H1 (cell line): ENCODE data around the gene ASPRV1. TPM values are rescaled to one million over a fixed set of nuclear protein-coding genes. Genes with fewer than 3 reads are reported as not detected.

ENCODE experiments used
- CTCF ChIA-PET: fragments of 300-600 bp; sonication (Branson Sonifier 250); formaldehyde crosslinking; loops from one replicate; lab custom pipeline; 2021; ENCODE audit not compliant: partially characterized antibody; lab: Charles Lee
- POLR2A ChIA-PET: fragments of 300-600 bp; sonication (Branson Sonifier 250); formaldehyde crosslinking; loops from one replicate; lab custom pipeline; 2021; ENCODE audit warnings: inconsistent platforms; ENCODE audit not compliant: partially characterized antibody; lab: Charles Lee
- DNase-seq, 2 experiments: peaks; one replicate each; pipeline versions ENCODE4 v3.0.0 to v3.0.0-alpha.2; 2010 to 2022; ENCODE audit warnings: low spot score in 2 of 2, low read depth in 1 of 2, mixed read lengths in 1 of 2
- FAIRE-seq: peaks from 2 replicates; lab custom pipeline; 2011; peaks lifted over from hg19 to GRCh38; lab: Jason Lieb, UNC
- H2AFZ ChIP-seq: 2 replicates; pipeline ENCODE4 v1.8.1; 2012; ENCODE audit warnings: low read length, inconsistent platforms
- H2AK5ac ChIP-seq: 2 replicates; pipeline ENCODE4 v1.6.1; 2013; ENCODE audit warnings: low read depth, low read length
- H2BK120ac ChIP-seq: replicated peaks from 2 replicates; pipeline ENCODE3; 2013; ENCODE audit warnings: low read depth, low read length, inconsistent platforms
- H2BK12ac ChIP-seq: 2 replicates; pipeline ENCODE4 v1.6.1; 2013; ENCODE audit warnings: low read depth, low read length
- H2BK15ac ChIP-seq: 2 replicates; pipeline ENCODE4 v1.6.1; 2013; ENCODE audit warnings: low read length
- H2BK20ac ChIP-seq: 2 replicates; pipeline ENCODE4 v1.6.1; 2013; ENCODE audit warnings: low read length
- H2BK5ac ChIP-seq: 2 replicates; pipeline ENCODE4 v1.6.1; 2013; ENCODE audit warnings: low read depth, low read length
- H3K14ac ChIP-seq: 2 replicates; pipeline ENCODE4 v1.6.1; 2013; ENCODE audit warnings: inconsistent platforms; ENCODE audit not compliant: insufficient read length
- H3K18ac ChIP-seq: 2 replicates; pipeline ENCODE4 v1.6.1; 2013; ENCODE audit warnings: low read length; ENCODE audit errors: extremely low read depth
- H3K23ac ChIP-seq: 2 replicates; pipeline ENCODE4 v1.6.1; 2013; ENCODE audit warnings: inconsistent platforms; ENCODE audit not compliant: insufficient read length
- H3K23me2 ChIP-seq: 2 replicates; pipeline ENCODE4 v1.6.1; 2013; ENCODE audit warnings: low read depth, low read length
- H3K27ac ChIP-seq: 2 replicates; pipeline ENCODE4 v1.6.1; 2011; ENCODE audit warnings: low read depth, low read length, inconsistent platforms
- H3K27me3 ChIP-seq, 4 experiments: replicated peaks in 1 of 4; 1 replicate in 1 of 4; 2 replicates in 3 of 4; pipeline versions ENCODE4 v1.6.1 to v1.8.1; 2011 to 2013; ENCODE audit warnings: low read length in 3 of 4, mild to moderate bottlenecking in 3 of 4, inconsistent platforms in 2 of 4, mixed read lengths in 2 of 4, moderate library complexity in 1 of 4; ENCODE audit not compliant: control insufficient read depth in 3 of 4, insufficient read depth in 3 of 4; ENCODE audit errors: extremely low read depth in 1 of 4
- H3K36me3 ChIP-seq, 4 experiments: 2 replicates each; pipeline versions ENCODE4 v1.6.1 to v1.8.1; 2011 to 2013; ENCODE audit warnings: mild to moderate bottlenecking in 4 of 4, low read length in 3 of 4, moderate library complexity in 2 of 4, control low read depth in 1 of 4, inconsistent platforms in 1 of 4; ENCODE audit not compliant: insufficient read depth in 4 of 4, control insufficient read depth in 2 of 4
- H3K4ac ChIP-seq: replicated peaks from 2 replicates; pipeline ENCODE3; 2013; ENCODE audit warnings: low read length, low read depth, mixed read lengths, inconsistent platforms; ENCODE audit not compliant: insufficient read length
- H3K4me1 ChIP-seq, 4 experiments: replicated peaks in 1 of 4; 1 replicate in 1 of 4; 2 replicates in 3 of 4; pipeline versions ENCODE4 v1.6.1 to v1.8.1; 2011 to 2013; ENCODE audit warnings: low read length in 3 of 4, inconsistent platforms in 2 of 4, mixed read lengths in 1 of 4; ENCODE audit not compliant: insufficient read depth in 4 of 4, control insufficient read depth in 3 of 4
- H3K4me2 ChIP-seq, 2 experiments: 2 replicates each; pipeline versions ENCODE4 v1.6.1 to v1.8.1; 2011 to 2013; ENCODE audit warnings: low read depth in 2 of 2, low read length in 2 of 2, control low read depth in 1 of 2, inconsistent platforms in 1 of 2, mild to moderate bottlenecking in 1 of 2; ENCODE audit not compliant: insufficient read depth in 1 of 2
- H3K4me3 ChIP-seq, 4 experiments: fragments of 200-600, 300-600 bp in 1 of 4; sonication (generic), shearing (Covaris generic), sonication (Bioruptor Twin) in 1 of 4; 2 replicates each; pipeline versions ENCODE4 v1.5.1 to v1.8.1; 2011 to 2016; ENCODE audit warnings: low read length in 4 of 4, low read depth in 3 of 4, control low read depth in 2 of 4, inconsistent platforms in 2 of 4, mild to moderate bottlenecking in 2 of 4, mixed read lengths in 1 of 4, moderate library complexity in 1 of 4; ENCODE audit not compliant: insufficient read depth in 2 of 4; ENCODE audit errors: extremely low read depth in 1 of 4
- H3K56ac ChIP-seq: replicated peaks from 2 replicates; pipeline ENCODE3; 2013; ENCODE audit warnings: low read depth, mild to moderate bottlenecking, mixed read lengths, low read length, inconsistent platforms; ENCODE audit not compliant: insufficient read length
- H3K79me1 ChIP-seq: 2 replicates; pipeline ENCODE4 v1.6.1; 2013; ENCODE audit warnings: low read depth, low read length, control low read depth
- H3K79me2 ChIP-seq, 2 experiments: 2 replicates each; pipeline versions ENCODE4 v1.6.1 to v1.8.1; 2012 to 2013; ENCODE audit warnings: low read length in 2 of 2, mild to moderate bottlenecking in 2 of 2, inconsistent platforms in 1 of 2; ENCODE audit not compliant: insufficient read depth in 2 of 2, control insufficient read depth in 1 of 2
- H3K9ac ChIP-seq, 4 experiments: replicated peaks in 1 of 4; 1 replicate in 1 of 4; 2 replicates in 3 of 4; pipeline versions ENCODE4 v1.6.1 to v1.8.1; 2011 to 2013; ENCODE audit warnings: low read depth in 3 of 4, low read length in 3 of 4, control low read depth in 2 of 4, mild to moderate bottlenecking in 2 of 4, moderate library complexity in 2 of 4, inconsistent platforms in 1 of 4; ENCODE audit errors: extremely low read depth in 1 of 4
- H3K9me3 ChIP-seq, 2 experiments: 2 replicates each; pipeline versions ENCODE4 v1.6.1 to v1.8.1; 2012 to 2013; ENCODE audit warnings: mild to moderate bottlenecking in 2 of 2, moderate library complexity in 2 of 2, control low read depth in 1 of 2, inconsistent platforms in 1 of 2, low read depth in 1 of 2, low read length in 1 of 2, mixed read lengths in 1 of 2; ENCODE audit not compliant: insufficient read depth in 2 of 2
- H4K20me1 ChIP-seq, 2 experiments: replicated peaks in 1 of 2; 2 replicates each; pipeline versions ENCODE3 to v1.8.1; 2011 to 2013; ENCODE audit warnings: inconsistent platforms in 2 of 2, low read length in 2 of 2, mild to moderate bottlenecking in 1 of 2; ENCODE audit not compliant: insufficient read depth in 2 of 2, control insufficient read depth in 1 of 2
- H4K5ac ChIP-seq: 2 replicates; pipeline ENCODE4 v1.6.1; 2013; ENCODE audit warnings: low read length, low read depth, mixed read lengths, inconsistent platforms; ENCODE audit not compliant: insufficient read length
- H4K8ac ChIP-seq: 2 replicates; pipeline ENCODE4 v1.8.0; 2013; ENCODE audit warnings: mild to moderate bottlenecking, moderate library complexity, low read length, inconsistent platforms; ENCODE audit not compliant: insufficient read depth; ENCODE audit errors: extremely low read depth
- H4K91ac ChIP-seq: replicated peaks from 2 replicates; pipeline ENCODE3; 2013; ENCODE audit warnings: low read length, mixed read lengths, inconsistent platforms; ENCODE audit not compliant: insufficient read length
- EZH2 ChIP-seq: fragments of 200-600 bp; sonication (generic); IDR thresholded peaks from 2 replicates; pipeline ENCODE4 v1.7.1; 2012; ENCODE audit warnings: low read depth, mild to moderate bottlenecking, moderate library complexity, low read length, inconsistent platforms; ENCODE audit not compliant: severe bottlenecking
- GTF2F1 ChIP-seq: IDR thresholded peaks from 2 replicates; pipeline ENCODE4 v1.6.1; 2012; ENCODE audit warnings: low read depth, low read length, improper control_type of control experiment, borderline replicate concordance
- POU5F1 ChIP-seq: IDR thresholded peaks from 2 replicates; pipeline ENCODE4 v1.6.1; 2011; ENCODE audit warnings: low read depth, mild to moderate bottlenecking, low read length, moderate library complexity
- SP1 ChIP-seq: IDR thresholded peaks from 2 replicates; pipeline ENCODE4 v1.6.1; 2011; ENCODE audit warnings: low read depth, low read length
- WGBS, 2 experiments: shearing (Covaris generic) in 1 of 2; methylation state at CpG; one replicate each; pipeline versions ENCODE4 v1.1.6 to v1.1.7; 2013 to 2015; ENCODE audit warnings: low lambda C conversion rate in 2 of 2, mixed read lengths in 2 of 2, inconsistent platforms in 1 of 2, low coverage in 1 of 2, missing lambda C conversion rate in 1 of 2; ENCODE audit not compliant: insufficient replicate concordance in 2 of 2, insufficient coverage in 1 of 2, insufficient read length in 1 of 2; ENCODE audit errors: extremely low coverage in 1 of 2, missing lambda C conversion rate in 1 of 2; 5-methylcytosine and 5-hydroxymethylcytosine counted together
- polyA plus RNA-seq, 7 experiments: library from polyadenylated mRNA; depleted of rRNA in 3 of 7; stranded (reverse) in 5 of 7; unstranded in 2 of 7; fragments of >200 nt in 5 of 7; fragments of 200-250 nt in 2 of 7; gene quantifications; 1 replicate in 5 of 7; 2 replicates in 1 of 7; 4 replicates in 1 of 7; pipeline versions ENCODE4 v1.2.1 to v1.2.3, GENCODE V29; 2011 to 2013; ENCODE audit warnings: missing spikeins in 2 of 7, mixed read lengths in 2 of 7
- total RNA-seq: library from RNA; stranded (reverse); fragmentation: NEBNext Ultra II Directional; extraction: Animal tissue kit (Norgen Biotek cat#: 25700); gene quantifications from 2 replicates; pipeline ENCODE4 v1.2.1, GENCODE V29; 2021

The ASPRV1 gene
- total and polyA plus RNA-seq, 2 of the 8 experiments (the other 6 are each of a cell fraction or from before 2014, with no cell fraction given), result 0.59 to 0.95 TPM

GRCh38 chr2:70007151-70007550 is 45.7 kb upstream of the ASPRV1 start:
- H2BK5ac ChIP-seq, result no peak overlapping the region
- no peak overlapping the region for H3K23ac ChIP-seq
- no peak overlapping the region for H3K14ac ChIP-seq
- POLR2A ChIA-PET, result interaction anchor here (0.7 to 1.3 kb wide), 2 partner anchors 61 to 937 kb away, joined by 4 read pairs; no protein-coding TSS in a partner anchor
- no peak overlapping the region for H3K27ac ChIP-seq
- H3K4me3 ChIP-seq, result no peak overlapping the region
- no peak for TF ChIP-seq SP1
- no peak for TF ChIP-seq GTF2F1
- TF ChIP-seq POU5F1, result no peak
- no peak for TF ChIP-seq EZH2
- TF ChIP-seq, all 59 proteins: peak for 0
- H3K36me3 ChIP-seq, result no peaks in the 10 kb centered on the region
- no peak overlapping the region for H4K5ac ChIP-seq
- H3K9me3 ChIP-seq, result no peaks in the 10 kb centered on the region
- H3K4me1 ChIP-seq, result peaks cover 4 to 14% (median 8%) of the 10 kb centered on the region in 4 experiments
- H3K56ac ChIP-seq, result no peak overlapping the region
- H3K23me2 ChIP-seq, result no peaks in the 10 kb centered on the region
- CTCF ChIA-PET, result interaction anchor here (0.7 to 4.0 kb wide), 6 partner anchors 22 to 94 kb away, joined by 3 to 22 read pairs (median 6); no protein-coding TSS in a partner anchor
- no peak overlapping the region for H4K91ac ChIP-seq
- H3K9ac ChIP-seq, result no peak overlapping the region
- no peak overlapping the region for H2BK120ac ChIP-seq
- no peak for DNase-seq
- H4K8ac ChIP-seq, result no peak overlapping the region; the same call in 1 of the 2 replicates
- no peaks in the 10 kb centered on the region for H4K20me1 ChIP-seq
- no peak overlapping the region for H2BK15ac ChIP-seq
- no peak overlapping the region for H2BK20ac ChIP-seq
- no peaks in the 10 kb centered on the region; a peak in 1 of 4 replicates for H3K79me2 ChIP-seq
- H2AK5ac ChIP-seq, result no peak overlapping the region
- H3K79me1 ChIP-seq, result no peaks in the 10 kb centered on the region
- H3K4me2 ChIP-seq, result no peak overlapping the region
- no peak for FAIRE-seq
- 92% methylated on average over 13 of the region's 13 CpGs; no CpG with 5 or more reads in 1 of the 2 experiments for WGBS, 2 experiments
- H3K27me3 ChIP-seq, result no peaks in the 10 kb centered on the region
- H3K4ac ChIP-seq, result no peak overlapping the region
- H3K18ac ChIP-seq, result no peak overlapping the region
- H2AFZ ChIP-seq, result no peak overlapping the region
- no peak overlapping the region for H2BK12ac ChIP-seq
